ENCODE results near the gene CEP112.

Gene CEP112

DNA sequence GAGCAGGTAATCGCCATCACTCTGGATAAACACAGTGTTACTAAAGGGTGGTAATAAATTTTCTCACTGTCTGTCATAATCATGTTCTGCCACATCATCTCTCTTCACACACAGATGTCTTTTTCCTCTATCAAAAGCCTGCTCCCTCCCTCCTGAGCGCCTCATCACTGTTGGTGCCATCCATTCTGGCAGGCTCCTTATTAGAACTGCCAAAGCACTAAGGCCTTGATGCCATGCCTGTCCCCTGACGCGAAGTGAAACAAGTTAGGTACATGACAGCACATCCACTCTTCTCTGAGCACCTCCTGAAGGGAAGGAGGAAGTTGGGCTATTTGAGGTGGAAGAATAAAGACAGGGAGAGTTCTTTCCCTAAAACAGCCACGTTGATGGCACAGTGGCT, 592.3 kb downstream of the CEP112 start:
- DNase-seq (ENCODE audit: low read depth in 2 of 2), result no peak

GRCh38 chr17:65598746-65599145, 593.2 kb downstream of the CEP112 start:
- DNase-seq (ENCODE audit: low read depth in 2 of 2), result no peak

DNA sequence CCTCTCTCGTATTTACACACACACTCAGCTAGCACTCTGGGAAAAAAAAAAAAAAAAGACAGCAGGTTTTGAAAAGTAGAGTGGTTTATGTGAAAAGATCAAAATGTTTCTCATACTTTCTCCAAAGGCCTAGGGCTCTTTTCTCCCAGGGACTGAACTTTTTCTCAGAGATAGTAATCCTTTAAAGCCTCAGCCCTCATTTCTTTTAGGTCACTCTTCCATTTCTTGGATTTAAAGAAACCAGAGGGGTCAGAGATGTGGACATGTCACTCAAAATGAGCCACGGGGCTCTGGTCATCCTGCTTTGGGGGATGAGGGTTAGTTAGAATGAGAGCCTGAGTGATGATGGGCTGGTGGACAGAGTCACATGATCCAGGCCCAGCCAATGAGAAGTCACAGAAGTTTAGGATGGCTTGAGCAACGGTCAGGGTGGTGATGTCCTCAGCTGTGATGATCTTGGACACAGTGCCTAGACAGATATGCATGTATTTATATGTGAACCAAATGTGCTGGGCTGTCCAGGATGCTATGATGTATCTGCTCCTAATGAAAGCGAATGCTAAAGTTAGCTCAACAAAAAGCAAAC, 596.8 kb downstream of the CEP112 start:
- no peak for DNase-seq (ENCODE audit: low read depth in 2 of 2)

DNA sequence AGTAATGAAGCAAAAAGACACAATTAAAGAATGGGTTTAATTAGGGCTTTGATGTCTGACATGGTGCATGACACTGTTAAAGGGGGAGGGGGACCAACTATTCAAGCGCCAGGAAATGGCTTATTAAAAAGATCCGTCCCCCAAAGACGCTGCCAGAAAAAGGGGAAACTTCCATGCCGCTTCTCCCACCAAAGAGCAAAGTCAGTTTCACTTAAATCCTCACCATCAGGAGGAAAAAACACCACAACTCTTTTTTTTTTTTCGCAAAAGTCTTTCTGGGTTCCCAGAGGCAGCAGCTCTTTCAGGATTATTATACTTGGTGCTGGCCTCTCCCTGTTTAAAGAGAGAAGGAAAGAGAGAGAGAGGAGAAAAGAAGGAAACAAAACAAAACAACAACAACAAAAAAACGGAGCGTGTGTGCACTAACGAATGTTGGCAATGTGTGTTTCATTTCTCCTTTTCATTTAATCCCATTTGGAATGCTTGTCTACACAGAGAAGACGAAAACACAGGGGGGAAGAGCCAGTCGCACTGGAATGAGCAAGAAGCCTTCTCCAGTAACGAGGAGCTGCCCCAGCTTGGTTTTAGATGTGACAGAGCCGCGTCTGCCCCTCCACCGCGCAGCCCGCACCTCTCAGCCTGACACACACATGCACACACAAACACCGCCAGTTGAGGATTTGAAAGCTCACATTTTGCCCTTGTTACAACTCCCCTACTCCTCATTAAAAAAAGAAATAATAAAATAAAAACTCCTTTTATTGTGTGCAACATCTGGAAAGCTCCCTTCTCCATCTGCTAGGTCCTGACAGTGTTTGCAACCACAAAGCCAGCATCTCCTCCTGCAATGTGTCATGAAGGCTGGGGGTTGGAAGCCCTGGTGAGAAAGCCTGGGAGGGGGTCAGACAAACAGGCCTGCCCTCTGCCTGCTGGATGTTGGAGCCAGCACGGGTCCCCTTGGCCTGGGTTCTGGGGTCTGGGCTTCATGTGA, 597.8 kb downstream of the CEP112 start:
- no peak for DNase-seq (ENCODE audit: low read depth in 2 of 2)

- no peak for DNase-seq (ENCODE audit: low read depth in 2 of 2)
Measured at GRCh38 chr17:65593092-65593854, 598.7 kb downstream of the CEP112 start.

GRCh38 chr17:65592125-65592965, 599.6 kb downstream of the CEP112 start:
- DNase-seq (ENCODE audit: low read depth in 2 of 2), result no peak

DNA sequence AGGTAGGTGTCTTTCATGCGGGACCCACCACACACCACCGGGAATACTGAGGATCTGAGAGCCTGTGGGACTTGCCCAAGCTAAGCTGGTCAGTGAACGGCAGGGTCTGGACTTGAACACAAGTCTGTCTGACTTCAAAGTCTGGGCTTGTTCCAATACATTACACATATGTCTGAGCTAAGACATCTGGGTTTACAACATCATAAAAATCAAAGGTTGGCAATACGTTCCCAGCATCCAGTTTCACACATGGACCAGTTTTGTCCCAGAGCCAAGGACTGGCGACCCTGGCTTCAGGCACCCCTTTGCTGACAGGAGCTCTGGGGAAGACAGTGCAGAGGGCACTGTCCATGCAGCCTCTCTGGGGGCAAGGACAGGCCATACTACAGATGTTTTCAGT, 602.6 kb downstream of the CEP112 start:
- no peak for DNase-seq (ENCODE audit: low read depth in 2 of 2)

DNA sequence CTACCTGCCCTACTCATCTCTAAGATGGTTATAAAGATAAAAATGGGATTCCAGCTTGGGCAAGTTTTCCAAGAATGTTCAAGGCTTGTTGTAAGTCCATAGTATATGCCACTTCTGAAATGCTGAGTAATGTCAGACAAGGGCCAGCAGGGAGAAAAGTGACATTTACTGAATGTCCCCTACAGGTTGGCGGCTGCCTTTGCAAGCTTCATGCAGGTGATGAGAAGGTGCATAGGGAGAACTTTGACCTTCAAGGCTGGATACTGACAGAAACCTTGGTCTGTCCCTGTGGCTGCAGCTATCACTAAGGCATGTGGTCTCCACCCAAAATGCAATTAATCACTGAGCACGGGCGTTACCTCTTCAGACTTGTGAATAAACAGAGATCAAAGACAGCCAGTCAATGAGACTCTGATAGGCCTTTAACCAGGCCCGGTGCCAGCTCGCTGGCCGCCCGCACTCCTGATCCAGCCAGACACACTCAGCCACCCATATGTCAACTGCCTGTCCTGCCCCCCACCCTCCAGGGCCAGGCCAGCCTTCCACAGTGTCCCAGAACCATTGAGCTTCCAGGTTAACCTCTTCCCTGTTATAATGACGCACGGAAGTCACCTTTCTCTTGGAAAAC, 603.6 kb downstream of the CEP112 start:
- no peak for DNase-seq (ENCODE audit: low read depth in 2 of 2)

DNA sequence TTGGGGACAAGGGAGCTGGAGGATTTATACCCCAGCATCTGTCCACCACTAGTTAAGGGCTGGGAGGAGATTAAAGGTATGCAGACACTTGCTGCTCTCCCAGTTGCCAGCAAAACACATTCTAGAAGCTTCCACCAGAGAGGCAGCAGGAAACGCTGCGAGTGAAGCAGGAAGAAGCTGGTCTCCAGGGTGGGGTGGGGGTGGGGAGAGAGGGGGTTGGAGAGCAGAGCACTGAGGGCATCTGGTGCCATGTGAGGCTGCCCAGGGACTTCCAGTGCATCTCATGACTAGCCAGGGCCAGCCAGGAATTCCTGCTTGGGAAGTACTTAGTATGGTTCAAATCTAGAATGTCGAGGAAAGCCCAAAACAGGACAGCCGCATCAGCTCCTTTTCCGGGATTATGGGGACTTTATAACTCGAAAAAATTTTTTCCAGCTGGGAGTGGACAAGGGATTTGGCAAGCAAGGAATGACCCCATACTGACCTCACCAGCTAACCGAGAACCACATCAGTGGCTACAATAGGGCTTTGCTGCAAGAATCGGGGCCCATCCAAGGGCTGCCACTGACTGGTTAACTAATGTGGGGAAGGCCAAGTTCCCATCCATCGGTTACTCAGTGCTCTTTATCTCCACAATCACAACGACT, 604.3 kb downstream of the CEP112 start:
- no peak for DNase-seq (ENCODE audit: low read depth in 2 of 2)

- no peak for DNase-seq (ENCODE audit: low read depth in 2 of 2)
Measured at GRCh38 chr17:65586899-65587298, 605.0 kb downstream of the CEP112 start.

Measured in stimulated activated CD8-positive, alpha-beta memory T cell treated with anti-CD3 and anti-CD28 coated beads, Interleukin-15, amount 100 ng/mL, for 48 hours (primary cell).